GM21528 (cell line): Measurements from ENCODE around the gene BAIAP3.

ENCODE experiments used
- ATAC-seq: cut with Tn5 transposase; IDR thresholded peaks from one replicate; pipeline ENCODE4 v1.9.1; 2021; ENCODE audit warnings: mild to moderate bottlenecking, moderate library complexity; ENCODE audit not compliant: unreplicated experiment, low FRiP score

The BAIAP3 gene

DNA sequence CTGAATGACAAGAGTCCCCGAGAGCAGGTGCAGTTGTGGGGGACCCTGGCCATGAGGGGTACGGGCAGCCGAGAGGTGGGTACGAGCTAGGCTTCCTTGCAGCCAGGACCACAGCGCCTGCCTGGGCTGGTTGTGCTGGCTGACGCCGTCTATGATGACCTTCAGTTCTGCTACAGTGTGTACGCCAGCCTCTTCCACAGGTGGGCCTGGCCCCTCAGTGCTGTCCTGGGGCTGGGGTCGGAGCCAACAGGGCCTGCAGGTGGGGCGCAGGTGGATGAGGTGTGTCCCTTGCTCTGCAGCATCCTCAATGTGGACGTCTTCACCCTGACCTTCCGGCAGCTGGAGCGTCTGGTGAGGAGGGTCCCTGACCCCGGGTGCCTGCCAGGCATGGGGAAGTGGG lies 11.1 kb downstream of the BAIAP3 start:
- ATAC-seq: no peak

DNA sequence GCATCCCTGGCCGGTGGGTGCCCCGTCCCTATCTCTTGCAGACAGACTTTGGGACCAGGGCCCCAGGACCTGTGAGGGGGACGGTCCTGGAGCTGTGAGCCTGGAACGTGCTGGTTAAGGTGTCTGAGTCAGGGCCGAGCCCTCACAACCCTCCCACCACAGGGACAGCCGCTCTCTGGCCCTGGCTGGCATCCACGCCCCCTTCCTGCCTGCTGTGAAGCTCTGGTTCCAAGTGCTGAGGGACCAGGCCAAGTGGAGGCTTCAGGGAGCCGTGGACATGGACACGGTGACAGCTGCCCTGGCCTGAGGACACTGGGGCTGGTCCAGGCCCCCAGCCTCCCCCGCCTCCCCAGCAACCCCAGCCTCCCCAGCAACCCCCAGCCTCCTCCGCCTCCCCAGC lies 11.6 kb downstream of the BAIAP3 start:
- no peak for ATAC-seq

DNA sequence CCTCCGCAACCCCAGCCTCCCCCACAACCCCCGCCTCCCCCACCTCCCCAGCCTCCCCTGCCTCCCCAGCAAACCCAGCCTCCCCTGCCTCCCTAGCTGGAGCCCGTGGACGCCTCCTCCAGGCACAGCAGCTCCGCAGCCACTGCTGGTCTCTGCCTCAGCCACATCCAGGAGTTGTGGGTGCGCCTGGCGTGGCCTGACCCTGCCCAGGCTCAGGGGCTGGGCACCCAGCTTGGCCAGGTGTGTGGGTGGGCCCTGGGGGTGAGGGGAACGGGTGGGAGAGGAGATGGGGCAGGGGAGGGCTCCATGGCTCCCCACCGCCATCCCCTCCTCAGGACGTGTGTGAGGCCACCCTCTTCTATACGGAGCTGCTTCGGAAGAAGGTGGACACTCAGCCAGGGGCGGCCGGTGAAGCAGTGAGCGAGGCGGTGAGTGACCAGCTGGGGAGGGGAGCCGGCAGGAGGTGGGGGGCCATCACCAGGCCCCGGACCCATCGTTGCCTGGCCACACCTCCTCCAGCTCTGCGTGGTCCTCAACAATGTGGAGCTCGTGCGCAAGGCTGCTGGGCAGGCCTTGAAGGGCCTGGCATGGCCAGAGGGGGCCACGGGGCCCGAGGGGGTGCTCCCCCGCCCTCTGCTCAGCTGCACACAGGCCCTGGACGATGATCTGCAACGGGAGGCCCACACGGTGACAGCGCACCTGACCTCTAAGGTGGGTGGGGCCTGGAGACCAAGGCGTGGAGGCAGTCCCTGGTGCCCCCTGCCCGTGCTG lies 12.4 kb downstream of the BAIAP3 start:
- no peak for ATAC-seq

DNA sequence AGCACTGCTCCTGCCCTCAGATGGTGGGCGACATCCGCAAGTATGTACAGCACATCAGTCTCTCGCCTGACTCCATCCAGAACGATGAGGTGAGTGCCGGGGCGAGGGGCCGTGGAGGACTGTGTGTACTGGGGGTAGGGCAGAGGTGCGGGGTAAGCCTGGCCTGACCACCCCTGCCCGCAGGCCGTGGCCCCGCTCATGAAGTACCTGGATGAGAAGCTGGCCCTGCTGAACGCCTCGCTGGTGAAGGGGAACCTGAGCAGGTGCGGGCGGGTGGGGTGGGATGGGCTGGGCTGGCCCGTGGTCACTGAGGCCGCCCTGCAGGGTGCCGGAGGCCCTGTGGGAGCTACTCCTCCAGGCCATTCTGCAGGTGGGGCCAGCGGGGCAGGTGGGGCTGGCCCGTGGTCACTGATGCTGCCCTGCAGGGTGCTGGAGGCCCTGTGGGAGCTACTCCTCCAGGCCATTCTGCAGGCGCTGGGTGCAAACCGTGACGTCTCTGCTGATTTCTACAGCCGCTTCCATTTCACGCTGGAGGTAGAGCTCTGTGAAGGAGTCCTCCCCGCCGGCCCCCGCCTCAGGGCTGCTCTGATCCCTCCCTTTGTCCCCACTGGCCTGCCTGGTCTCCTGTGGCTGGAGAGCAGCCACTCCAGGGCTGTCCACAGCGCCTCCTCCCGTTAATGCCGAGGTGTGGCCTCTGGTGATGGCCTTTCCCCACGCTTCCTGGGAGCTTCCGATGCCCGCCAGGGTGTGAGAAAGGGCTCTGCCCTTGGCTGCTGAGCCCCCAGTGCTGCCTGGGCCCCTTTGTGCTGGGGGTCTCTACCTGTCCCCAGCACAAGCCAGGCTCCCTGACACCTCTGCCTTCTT lies 13.2 kb downstream of the BAIAP3 start:
- no peak for ATAC-seq

DNA sequence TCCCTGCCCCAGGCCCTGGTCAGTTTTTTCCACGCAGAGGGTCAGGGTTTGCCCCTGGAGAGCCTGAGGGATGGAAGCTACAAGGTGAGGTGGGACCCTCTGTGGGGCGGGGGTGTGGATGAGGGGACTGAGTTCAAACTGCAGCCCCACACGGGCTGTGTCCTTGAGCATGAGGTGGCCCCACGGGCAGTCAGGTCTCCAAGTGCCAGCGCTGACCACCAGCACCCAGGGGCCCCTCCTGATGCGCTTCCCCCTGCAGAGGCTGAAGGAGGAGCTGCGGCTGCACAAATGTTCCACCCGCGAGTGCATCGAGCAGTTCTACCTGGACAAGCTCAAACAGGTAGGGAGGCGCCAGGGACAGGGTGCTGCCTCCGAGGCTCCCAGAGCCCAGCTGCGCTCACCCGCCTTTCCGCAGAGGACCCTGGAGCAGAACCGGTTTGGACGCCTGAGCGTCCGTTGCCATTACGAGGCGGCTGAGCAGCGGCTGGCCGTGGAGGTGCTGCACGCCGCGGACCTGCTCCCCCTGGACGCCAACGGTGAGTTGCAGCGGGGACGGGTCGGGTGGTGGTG lies 13.9 kb downstream of the BAIAP3 start:
- no peak for ATAC-seq

DNA sequence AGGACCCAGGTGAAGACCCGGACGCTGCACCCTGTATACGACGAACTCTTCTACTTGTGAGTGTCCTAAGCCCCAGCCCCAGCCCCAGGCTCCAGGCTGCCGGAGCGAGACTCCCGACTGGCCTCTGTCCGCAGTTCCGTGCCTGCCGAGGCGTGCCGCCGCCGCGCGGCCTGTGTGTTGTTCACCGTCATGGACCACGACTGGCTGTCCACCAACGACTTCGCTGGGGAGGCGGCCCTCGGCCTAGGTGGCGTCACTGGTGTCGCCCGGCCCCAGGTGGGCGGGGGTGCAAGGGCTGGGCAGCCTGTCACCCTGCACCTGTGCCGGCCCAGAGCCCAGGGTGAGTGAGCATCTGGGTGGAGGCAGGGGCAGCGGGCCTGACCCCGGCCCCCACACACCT lies 14.5 kb downstream of the BAIAP3 start:
- no peak for ATAC-seq

DNA sequence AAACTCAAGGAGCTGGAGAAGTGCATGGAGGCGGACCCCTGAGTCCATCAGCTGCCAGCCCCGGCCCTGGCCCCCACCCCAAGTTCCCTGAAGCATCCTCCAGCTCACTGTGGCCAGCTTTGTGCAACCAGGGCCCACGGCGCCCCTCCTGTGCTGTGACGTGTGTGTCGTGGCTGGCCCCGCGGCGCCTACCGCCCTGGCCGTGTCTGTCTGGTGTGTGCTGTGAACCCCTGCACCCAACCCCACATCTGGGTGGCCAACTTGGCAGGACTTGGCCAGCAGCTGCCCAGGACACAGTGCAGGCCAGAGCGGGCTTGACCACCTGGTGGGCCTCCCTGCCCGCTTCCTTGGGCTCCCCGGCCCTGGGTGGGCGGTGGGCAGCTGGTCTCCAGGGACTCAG lies 15.0 kb downstream of the BAIAP3 start:
- no peak for ATAC-seq

DNA sequence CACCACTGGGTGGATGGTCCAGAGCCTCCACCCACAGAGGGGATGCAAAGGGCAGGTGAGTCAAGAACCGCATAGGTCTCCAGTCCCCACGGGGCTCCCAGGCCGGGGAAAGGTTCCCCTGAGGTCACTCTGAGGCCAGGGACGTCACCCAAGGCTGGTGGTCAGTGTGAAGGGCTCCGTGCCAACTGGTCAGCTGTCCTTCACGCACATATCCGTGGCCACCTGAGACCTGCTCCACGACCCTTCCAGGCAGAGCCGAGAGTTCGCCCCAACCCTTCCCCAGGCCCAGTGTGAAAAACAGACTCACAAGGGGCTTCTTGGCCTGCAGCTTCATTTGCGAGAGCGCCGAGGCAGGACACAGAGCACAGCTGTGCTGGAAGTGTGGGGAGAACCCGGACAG lies 15.5 kb downstream of the BAIAP3 start:
- ATAC-seq: no peak

DNA sequence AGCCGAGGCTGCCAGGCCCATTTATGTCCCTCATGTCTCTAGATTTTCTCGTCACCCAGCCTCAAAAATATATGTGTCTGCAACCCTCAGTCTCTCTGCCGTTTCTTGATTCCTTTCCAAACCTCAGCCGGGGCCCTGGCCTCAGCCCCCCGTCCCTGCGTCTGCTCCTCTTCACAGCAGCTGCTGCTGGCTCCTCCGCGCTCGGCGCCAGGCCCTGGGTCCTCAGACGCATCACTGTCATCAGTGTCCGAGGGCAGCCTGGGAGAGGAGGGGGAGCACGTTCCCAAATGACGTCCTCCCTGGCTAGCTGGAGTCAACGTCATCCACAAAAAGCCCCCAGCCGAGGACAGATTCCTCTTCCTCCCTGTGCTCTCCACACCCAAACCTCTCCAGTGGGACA lies 15.9 kb downstream of the BAIAP3 start:
- no peak for ATAC-seq

DNA sequence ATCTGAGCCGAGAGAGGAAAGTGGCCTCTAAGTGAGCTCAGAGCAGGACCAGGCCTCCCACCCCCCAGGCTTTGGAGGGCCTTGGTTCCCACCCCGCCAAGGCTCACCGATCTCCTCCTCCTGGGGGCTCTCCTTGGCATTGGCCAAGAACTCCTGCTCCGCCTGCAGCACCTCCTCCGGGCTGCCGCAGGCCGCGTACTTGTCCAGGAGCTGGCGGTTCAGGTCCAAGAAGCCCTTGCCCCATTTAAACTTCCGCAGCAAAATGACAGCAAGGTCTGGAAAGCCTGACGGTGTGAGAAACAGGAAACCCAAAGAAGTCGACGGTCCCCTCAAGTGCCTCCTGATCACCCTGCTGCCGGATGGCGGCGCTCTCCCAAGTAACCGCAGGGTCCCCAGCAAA lies 16.5 kb downstream of the BAIAP3 start:
- no peak for ATAC-seq

DNA sequence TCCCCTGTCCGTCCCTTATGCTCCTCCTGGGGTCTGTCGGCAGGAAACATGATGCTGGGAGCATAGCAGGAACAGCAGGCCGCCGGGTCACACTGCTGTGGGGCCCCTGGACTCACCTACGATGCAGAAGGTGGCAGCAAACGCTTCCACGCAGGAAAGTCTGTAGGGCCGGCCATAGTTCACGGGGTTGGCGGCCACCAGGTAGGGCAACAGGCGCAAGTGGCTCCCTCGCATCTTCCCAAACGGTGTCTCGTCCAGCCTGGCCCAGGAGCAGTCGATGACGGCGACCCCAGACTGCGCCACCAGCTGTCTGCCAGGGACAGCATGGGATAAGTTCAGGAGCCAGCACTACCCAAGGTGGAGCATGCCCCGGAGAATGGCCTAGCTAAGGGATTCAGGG lies 17.2 kb downstream of the BAIAP3 start:
- no peak for ATAC-seq

DNA sequence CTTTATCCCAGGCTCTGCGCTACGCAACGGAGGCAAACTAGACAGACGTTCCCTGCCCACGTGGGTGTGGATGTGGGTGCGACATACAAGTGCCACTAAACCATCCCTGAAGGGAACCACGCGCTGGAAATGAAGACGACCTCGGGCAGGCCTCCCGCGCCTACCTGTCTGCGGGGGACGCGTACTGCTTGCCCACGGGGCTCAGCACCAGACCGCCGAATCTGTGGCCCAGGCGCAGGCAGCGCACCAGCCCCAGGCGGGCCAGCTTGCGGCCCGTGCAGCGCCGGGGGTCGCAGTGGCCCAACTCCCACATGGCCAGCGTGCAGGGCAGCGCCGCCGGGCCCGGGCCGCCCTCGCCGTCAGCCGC lies 17.8 kb downstream of the BAIAP3 start:
- peak; percentile 20 for ATAC-seq

DNA sequence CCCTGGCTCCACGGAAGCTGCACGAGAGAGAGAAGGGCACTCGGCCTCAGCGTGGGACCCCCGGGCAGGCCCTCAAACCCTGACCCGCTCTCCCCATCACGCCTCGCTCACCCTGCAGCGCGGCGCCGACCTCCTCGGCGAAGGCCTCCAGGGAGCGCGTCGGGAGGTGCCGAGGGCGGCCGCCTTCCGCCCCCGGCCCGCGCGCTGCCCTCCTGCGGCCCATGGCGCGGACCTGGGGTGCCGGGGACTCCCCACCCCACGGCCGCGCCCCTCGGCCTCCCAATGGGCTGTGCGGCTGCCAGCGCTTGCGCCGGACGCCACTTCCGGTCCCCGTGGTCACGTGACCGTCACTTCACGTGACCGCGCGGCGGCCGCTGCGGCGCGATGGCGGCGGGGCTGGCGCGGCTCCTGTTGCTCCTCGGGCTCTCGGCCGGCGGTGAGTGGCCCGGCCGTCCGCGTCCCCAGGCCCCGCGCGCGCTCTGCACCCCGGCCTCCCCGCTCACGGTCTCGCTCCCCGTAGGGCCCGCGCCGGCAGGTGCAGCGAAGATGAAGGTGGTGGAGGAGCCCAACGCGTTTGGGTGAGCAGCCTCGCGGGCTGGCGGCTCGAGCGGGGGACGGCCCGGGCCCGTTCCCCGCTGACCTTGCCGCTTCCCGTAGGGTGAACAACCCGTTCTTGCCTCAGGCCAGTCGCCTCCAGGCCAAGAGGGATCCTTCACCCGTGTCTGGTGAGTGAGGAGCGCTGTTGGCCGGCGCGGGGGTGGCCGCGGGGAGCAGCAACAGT lies 18.3 kb downstream of the BAIAP3 start, which contains the start of the genes GNPTG and TSR3:
Gene GNPTG, plus strand, starts transcription at position 350 of the 781 bp plus-strand sequence. Its CDS starts 35 bp downstream, at position 385.
Gene TSR3, minus strand, starts transcription at position 297 of the 781 bp plus-strand sequence. Its CDS starts 74 bp downstream, at position 223.
- peak; percentile 54 for ATAC-seq

DNA sequence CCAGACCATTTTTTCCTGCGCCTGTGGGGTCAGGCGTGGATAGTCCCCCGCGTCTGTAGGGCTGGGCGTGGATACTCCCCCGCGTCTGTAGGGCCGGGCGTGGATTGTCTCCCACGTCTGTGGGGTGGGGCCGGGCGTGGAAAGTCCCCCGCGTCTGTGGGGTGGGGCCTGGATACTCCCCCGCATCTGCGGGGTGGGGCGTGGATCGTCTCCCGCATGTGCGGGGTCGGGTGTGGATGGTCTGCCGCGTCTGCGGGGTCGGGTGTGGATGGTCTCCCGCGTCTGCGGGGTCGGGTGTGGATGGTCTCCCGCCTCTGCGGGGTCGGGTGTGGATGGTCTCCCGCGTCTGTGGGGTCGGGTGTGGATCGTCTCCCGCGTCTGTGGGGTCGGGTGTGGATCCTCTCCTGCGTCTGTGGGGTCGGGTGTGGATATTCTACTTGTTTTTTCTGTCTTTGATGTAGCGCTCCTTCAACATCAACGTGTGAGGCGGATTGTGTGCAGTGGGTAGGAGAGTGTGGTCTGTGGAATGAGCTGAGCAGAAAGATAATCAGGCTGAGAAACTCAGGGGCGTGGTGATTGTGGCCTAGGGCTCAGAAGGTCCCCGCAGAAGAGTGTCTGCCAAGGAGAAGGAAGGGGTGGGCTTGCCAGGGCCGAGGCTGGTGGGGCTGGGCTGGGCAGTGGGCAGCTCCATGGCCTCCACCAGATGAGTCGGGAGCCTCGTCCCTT lies 21.5 kb downstream of the BAIAP3 start:
- ATAC-seq: no peak

DNA sequence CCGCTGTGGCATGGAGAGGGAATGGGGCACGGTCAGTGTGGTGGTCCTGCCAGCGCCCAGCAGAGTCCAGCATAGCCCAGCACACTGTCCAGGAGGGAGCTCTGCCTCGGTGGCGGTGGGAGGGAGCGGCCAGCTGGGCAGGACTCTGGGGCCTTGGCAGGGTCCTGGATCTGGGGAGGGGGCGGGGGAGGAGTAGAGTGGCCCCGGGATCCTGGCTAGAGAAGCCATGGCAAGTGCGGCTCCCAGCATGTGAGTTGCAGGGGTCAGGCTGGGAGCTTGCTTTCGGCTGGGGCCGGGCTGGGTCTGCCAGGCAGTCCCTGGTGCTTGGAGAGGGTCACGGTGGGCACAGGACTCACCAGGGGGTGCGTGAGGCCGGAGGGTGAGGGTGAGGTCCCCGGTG lies 22.1 kb downstream of the BAIAP3 start:
- ATAC-seq: no peak

DNA sequence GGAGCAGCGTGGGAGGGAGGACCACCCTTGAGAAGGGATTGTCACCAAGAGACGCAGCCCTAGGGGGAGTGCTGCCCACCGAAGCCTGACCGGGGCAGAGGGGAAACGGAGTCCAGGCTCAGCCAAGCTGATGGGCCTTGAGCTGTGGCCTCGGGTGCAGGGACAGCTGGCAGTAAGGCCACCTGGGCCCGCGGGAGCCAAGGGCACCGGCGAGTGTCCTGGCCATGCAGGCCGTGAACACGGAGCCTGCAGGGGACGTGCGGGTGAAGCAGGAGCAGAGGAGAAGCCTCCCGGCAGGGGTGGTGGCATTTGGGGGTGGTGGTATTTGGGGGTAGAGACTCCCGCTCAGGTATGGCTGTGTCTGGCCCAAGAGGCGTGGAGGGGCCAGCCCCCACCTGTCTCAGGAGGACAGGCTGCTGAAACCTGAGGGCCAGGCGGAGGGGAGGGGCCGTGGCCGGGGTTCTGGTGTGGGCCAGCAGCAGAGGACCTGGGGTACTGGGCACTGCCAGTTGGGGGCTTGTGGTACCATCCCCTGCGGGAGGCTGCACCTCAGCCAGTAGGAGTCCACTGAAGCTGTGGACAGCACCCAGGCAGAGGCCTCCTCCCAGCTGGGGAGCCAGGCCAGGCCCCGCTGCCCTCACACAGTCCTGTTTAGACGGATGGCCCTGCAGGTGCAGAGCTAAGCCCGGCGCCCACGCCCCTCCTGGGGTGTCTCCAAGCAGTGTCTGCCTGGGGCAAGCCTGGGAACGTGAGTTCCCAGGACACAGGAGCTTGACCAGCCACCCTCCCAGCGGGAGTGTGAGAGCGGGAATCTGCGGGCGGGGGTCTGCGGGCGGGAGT lies 22.8 kb downstream of the BAIAP3 start:
- ATAC-seq: no peak

DNA sequence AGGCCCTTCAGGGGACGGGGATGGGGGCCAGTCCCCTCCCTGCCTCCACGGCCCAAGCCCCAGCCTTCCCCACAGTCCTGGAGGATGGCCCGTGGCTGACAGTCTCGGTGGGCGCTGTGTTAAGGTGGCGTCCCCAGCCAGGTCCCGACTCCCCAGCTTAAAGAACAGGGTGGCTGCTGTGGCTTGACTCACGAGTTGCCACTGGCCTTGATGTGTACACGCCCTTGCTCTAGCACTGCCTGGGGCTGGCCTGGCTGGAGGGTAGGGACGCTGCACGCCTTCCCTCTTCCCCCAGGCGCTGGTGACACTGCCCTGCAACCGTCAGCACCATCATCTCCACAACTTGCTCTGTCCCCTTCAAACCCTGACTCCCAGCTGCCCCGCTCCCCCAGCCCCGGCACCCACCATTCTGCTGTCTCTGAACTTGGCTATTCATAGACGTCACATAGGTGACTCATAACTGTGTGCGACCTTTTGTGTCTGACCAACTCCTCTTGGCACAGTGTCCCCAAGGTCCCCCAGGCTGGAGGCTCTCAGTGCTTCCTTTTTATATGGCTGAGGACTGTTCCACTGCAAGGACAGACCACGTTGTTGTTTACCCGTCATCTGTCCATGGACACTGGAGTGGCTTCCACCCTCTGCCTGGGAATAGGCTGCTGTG lies 24.6 kb downstream of the BAIAP3 start:
- ATAC-seq: no peak

DNA sequence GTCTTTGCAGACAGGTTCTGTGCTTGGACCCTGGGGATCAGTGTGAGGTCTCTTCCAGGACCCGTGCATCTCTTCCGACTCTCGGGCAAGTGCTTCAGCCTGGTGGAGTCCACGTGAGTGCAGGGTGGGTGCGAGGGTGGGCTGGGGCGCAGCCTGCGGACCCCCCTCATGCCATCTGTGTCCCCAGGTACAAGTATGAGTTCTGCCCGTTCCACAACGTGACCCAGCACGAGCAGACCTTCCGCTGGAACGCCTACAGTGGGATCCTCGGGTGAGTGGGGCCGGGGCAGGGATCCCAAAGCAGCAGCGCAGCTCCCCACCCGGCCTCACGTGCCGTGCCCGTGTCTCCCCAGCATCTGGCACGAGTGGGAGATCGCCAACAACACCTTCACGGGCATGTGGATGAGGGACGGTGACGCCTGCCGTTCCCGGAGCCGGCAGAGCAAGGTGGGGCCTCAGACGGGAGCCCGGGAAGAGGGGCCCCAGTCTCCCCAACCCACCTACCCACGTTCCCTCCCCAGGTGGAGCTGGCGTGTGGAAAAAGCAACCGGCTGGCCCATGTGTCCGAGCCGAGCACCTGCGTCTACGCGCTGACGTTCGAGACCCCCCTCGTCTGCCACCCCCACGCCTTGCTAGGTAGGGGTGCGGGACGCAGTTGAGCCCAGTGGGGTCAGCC lies 28.4 kb downstream of the BAIAP3 start:
- no peak for ATAC-seq
